Measurements from ENCODE around the gene RASSF8. TPM values are rescaled to one million over a fixed set of nuclear protein-coding genes. Genes with fewer than 3 reads are reported as not detected.

The RASSF8 gene
- total RNA-seq, 4 donors from 2014 or later, result 3.6 to 15.1 (median 8.8) TPM

GRCh38 chr12:25970082-25970481 lies 11.6 kb downstream of the RASSF8 start:
- Histone ChIP-seq H3K9me3 (no peaks in the 10 kb centered on the region), H3K4me1 (peaks cover 0 to 30% (median 5%) of the 10 kb centered on the region in 3 donors), H3K27ac (no peak overlapping the region), H3K36me3 (no peaks in the 10 kb centered on the region), H3K4me3 (no peak overlapping the region), H3K27me3 (no peaks in the 10 kb centered on the region)
- 73 to 85% methylated on average over 5 of the region's 5 CpGs for WGBS, 2 donors
- intact Hi-C loops (cut with DNase I), result no loop called here
- TF ChIP-seq CTCF (IDR thresholded peaks at IDR 0.05) (no peak), POLR2A (IDR thresholded peaks at IDR 0.05) (no peak)
- DNase-seq, result no peak

GRCh38 chr12:25970916-25971653 lies 12.6 kb downstream of the RASSF8 start:
- DNase-seq, result no peak
- Histone ChIP-seq H3K27me3 (no peaks in the 10 kb centered on the region), H3K9me3 (no peaks in the 10 kb centered on the region), H3K36me3 (no peaks in the 10 kb centered on the region), H3K27ac (peak overlapping the region in 2 of 4 donors; percentile 10 to 21), H3K4me3 (no peak overlapping the region), H3K4me1 (peaks cover 0 to 30% (median 5%) of the 10 kb centered on the region in 3 donors)
- intact Hi-C loops (cut with DNase I), result no loop called here
- TF ChIP-seq CTCF (IDR thresholded peaks at IDR 0.05) (peak in 1 of 6 experiments; percentile 21), POLR2A (IDR thresholded peaks at IDR 0.05) (no peak)
- 70 to 73% methylated on average over 5 of the region's 5 CpGs for WGBS, 2 donors

- Histone ChIP-seq H3K27ac (peak overlapping the region in 3 of 4 donors; percentile 4 to 64 (median 10)), H3K27me3 (no peaks in the 10 kb centered on the region), H3K4me1 (peaks cover 0 to 30% (median 5%) of the 10 kb centered on the region in 3 donors), H3K36me3 (no peaks in the 10 kb centered on the region), H3K9me3 (no peaks in the 10 kb centered on the region), H3K4me3 (no peak overlapping the region)
- 72 to 73% methylated on average over 2 of the region's 2 CpGs for WGBS, 2 donors
- no peak for TF ChIP-seq POLR2A (IDR thresholded peaks at IDR 0.05)
- DNase-seq, result no peak
- intact Hi-C loops (cut with DNase I), result no loop called here
Measured at GRCh38 chr12:25971654-25972041, 13.2 kb downstream of the RASSF8 start.

- 50 to 64% methylated on average over 2 of the region's 2 CpGs for WGBS, 2 donors
- no peak for DNase-seq
- TF ChIP-seq CTCF (IDR thresholded peaks at IDR 0.05) (no peak), POLR2A (IDR thresholded peaks at IDR 0.05) (no peak)
- H3K4me3 ChIP-seq, result no peak overlapping the region
- H3K27me3 ChIP-seq, result no peaks in the 10 kb centered on the region
- H3K27ac ChIP-seq, result no peak overlapping the region
- no peaks in the 10 kb centered on the region for H3K9me3 ChIP-seq
- no peaks in the 10 kb centered on the region for H3K36me3 ChIP-seq
- H3K4me1 ChIP-seq, result peaks cover 0 to 33% (median 5%) of the 10 kb centered on the region in 3 donors
- intact Hi-C loops (cut with DNase I), result no loop called here
Measured at GRCh38 chr12:25972783-25973182, 14.3 kb downstream of the RASSF8 start.

GRCh38 chr12:25975179-25975578 lies 16.7 kb downstream of the RASSF8 start:
- Histone ChIP-seq H3K27me3 (no peaks in the 10 kb centered on the region), H3K27ac (no peak overlapping the region), H3K9me3 (no peaks in the 10 kb centered on the region), H3K36me3 (no peaks in the 10 kb centered on the region), H3K4me3 (no peak overlapping the region), H3K4me1 (peaks cover 0 to 24% (median 5%) of the 10 kb centered on the region in 3 donors)
- intact Hi-C loops (cut with DNase I), result no loop called here
- no peak for DNase-seq
- WGBS, 2 donors, result 88 to 90% methylated on average over 3 of the region's 3 CpGs
- TF ChIP-seq POLR2A (IDR thresholded peaks at IDR 0.05) (no peak), CTCF (IDR thresholded peaks at IDR 0.05) (no peak)

All from esophagus squamous epithelium (tissue), 5 donors.